Heart right ventricle (tissue), 16 donors: ENCODE results near the gene GPSM3. TPM values are rescaled to one million over a fixed set of nuclear protein-coding genes. Genes with fewer than 3 reads are reported as not detected.

Experiments used
- ATAC-seq, 8 donors: fragments of 200-7000 bp; cut with Tn5 transposase; one replicate each; pipeline ENCODE4 v1.9.1; 2020; ENCODE audit warnings: mild to moderate bottlenecking in 8 of 8, moderate library complexity in 8 of 8, moderate number of reproducible peaks in 1 of 8
- DNase-seq, 2 donors: peaks; one replicate each; pipeline ENCODE4 v3.0.0-alpha.2; 2020
- H3K27ac ChIP-seq, 10 donors: fragments of 200-600 bp; sonication (generic) in 2 of 10; one replicate each; pipeline versions ENCODE4 v1.5.0 to v1.8.0; 2020 to 2022; ENCODE audit warnings: mild to moderate bottlenecking in 3 of 10
- H3K27me3 ChIP-seq, 7 donors: fragments of 200-600 bp; one replicate each; pipeline ENCODE4 v1.8.0; 2021 to 2022; ENCODE audit warnings: mild to moderate bottlenecking in 2 of 7
- H3K36me3 ChIP-seq, 9 donors: fragments of 200-600 bp; sonication (generic) in 1 of 9; one replicate each; pipeline versions ENCODE4 v1.5.0 to v1.8.0; 2020 to 2022; ENCODE audit warnings: mild to moderate bottlenecking in 2 of 9
- H3K4me1 ChIP-seq, 9 donors: fragments of 200-600 bp; sonication (generic) in 1 of 9; one replicate each; pipeline versions ENCODE4 v1.5.0 to v1.8.0; 2020 to 2022; ENCODE audit warnings: mild to moderate bottlenecking in 4 of 9
- H3K4me3 ChIP-seq, 10 donors: fragments of 200-600 bp; sonication (generic) in 2 of 10; one replicate each; pipeline versions ENCODE4 v1.5.0 to v1.8.0; 2020 to 2022; ENCODE audit warnings: mild to moderate bottlenecking in 7 of 10, moderate library complexity in 2 of 10
- H3K9me3 ChIP-seq, 11 donors: fragments of 200-600 bp in 10 of 11; sonication (generic) in 2 of 11; one replicate each; pipeline versions ENCODE4 v1.5.0 to v1.8.0; 2013 to 2022; ENCODE audit warnings: mild to moderate bottlenecking in 2 of 11, control low read depth in 1 of 11, moderate library complexity in 1 of 11
- CTCF ChIP-seq, 9 donors: fragments of 200-600 bp; sonication (generic) in 2 of 9; IDR thresholded peaks; one replicate each; pipeline versions ENCODE4 v1.5.0 to v1.8.0; 2021 to 2022; ENCODE audit warnings: antibody characterized with exemption in 9 of 9, mild to moderate bottlenecking in 5 of 9, moderate library complexity in 1 of 9
- WGBS, 2 donors: extraction: QIAGEN DNeasy Blood & Tissue Kit; methylation state at CpG; one replicate each; pipeline ENCODE4 v1.1.7; 2013; ENCODE audit warnings: inconsistent platforms in 1 of 2; 5-methylcytosine and 5-hydroxymethylcytosine counted together
- intact Hi-C, 10 donors: fragments of 100-400 bp; cut with DNase I; formaldehyde crosslinking; loops; one replicate each; pipeline versions ENCODE4 v1.11.1 to v1.14.2; 2022
- polyA plus RNA-seq, 2 donors: library from polyadenylated mRNA; stranded (reverse); fragments of 200-250 nt; gene quantifications; one replicate each; pipeline ENCODE4 v1.2.3, GENCODE V29; 2013
- total RNA-seq, 10 donors: library from RNA; stranded (reverse); fragmentation: NEBNext Ultra II Directional in 3 of 10; extraction: Animal tissue kit (Norgen Biotek cat#: 25700) in 3 of 10; gene quantifications; one replicate each; pipeline versions ENCODE4 v1.2.1 to v1.2.4, GENCODE V29; 2021 to 2023
- donor health status: Arrhythmogenic right ventricular cardiomyopathy.
- donor health status: ischemic (EF 13 %, LVEDD 7.1; RV severe dilation, severe dysfunction).
- donor health status: healthy with polysubstance abuse.
- donor health status: DM: no; HTN: yes; CAD: no.
- donor health status: DM: no; HTN: no; CAD: no.
- donor health status: ischemic (EF 25% LVEDD 6.9; RV normal size, moderate dysfunction).
- donor health status: ischemic (EF 25% LVEDD 5.7; RV mildly dilated, moderate dysfunction).
- donor health status: healthy.
- donor health status: DM: yes; HTN: yes; CAD: no.
- donor health status: Ischemic cardiomyopathy.
- donor health status: ischemic (EF 35%, LVEDD 5.7; RV mildly dilated, moderate dysfunction).
- donor health status: nonischemic (EF 11% LVEDD 7.7; RV severe dilation, severe dysfunction).
- donor health status: DM: yes; HTN: yes; CAD: no.
- donor health status: PGD.
- donor health status: ischemic (EF 29% LVEDD 5.4; RV normal size, mild dysfunction).
- donor health status: nonischemic (EF 23%, LVEDD 6.1; RV moderate dilation, normal function).

The GPSM3 gene
- total and polyA plus RNA-seq, 12 donors, result 2.4 to 28.0 (median 4.6) TPM

GRCh38 chr6:32198345-32198696 is 5.9 kb upstream of the GPSM3 start:
- no peak for DNase-seq
- no peak for TF ChIP-seq CTCF (IDR thresholded peaks at IDR 0.05)
- peaks cover 0 to 10% (median 0%) of the 10 kb centered on the region in 7 donors for H3K27me3 ChIP-seq
- H3K27ac ChIP-seq, result peak overlapping the region in 7 of 10 donors; percentile 98 to 100 (median 99)
- 77 to 80% methylated on average over 3 of the region's 3 CpGs for WGBS, 2 donors
- intact Hi-C loops, result loop anchor here in 2 of 10 donors (5.0 kb wide), 2 partner anchors 44 to 774 kb away; no protein-coding TSS in a partner anchor
- H3K9me3 ChIP-seq, result no peaks in the 10 kb centered on the region
- no peak overlapping the region for H3K4me3 ChIP-seq
- H3K36me3 ChIP-seq, result peaks cover 0 to 75% (median 3%) of the 10 kb centered on the region in 9 donors
- no peak for ATAC-seq
- H3K4me1 ChIP-seq, result peaks cover 6 to 41% (median 30%) of the 10 kb centered on the region in 9 donors

GRCh38 chr6:32196682-32197616 is 4.5 kb upstream of the GPSM3 start:
- Histone ChIP-seq H3K9me3 (no peaks in the 10 kb centered on the region), H3K27ac (peak overlapping the region; percentile 98 to 100 (median 99)), H3K4me3 (peak overlapping the region; percentile 51 to 79 (median 70)), H3K36me3 (peaks cover 0 to 61% (median 0%) of the 10 kb centered on the region in 9 donors), H3K27me3 (peaks cover 0 to 5% (median 0%) of the 10 kb centered on the region in 7 donors), H3K4me1 (peaks cover 6 to 54% (median 44%) of the 10 kb centered on the region in 9 donors)
- 25 to 29% methylated on average over 28 of the region's 28 CpGs for WGBS, 2 donors
- DNase-seq, result peak; percentile 49 to 53
- intact Hi-C loops, result loop anchor here in 3 of 10 donors (1.0 to 5.0 kb wide), 3 partner anchors 45 to 775 kb away; partner anchors contain the start of gene SKIC2 (in 1 of the 3)
- no peak for ATAC-seq
- no peak for TF ChIP-seq CTCF (IDR thresholded peaks at IDR 0.05)

DNA sequence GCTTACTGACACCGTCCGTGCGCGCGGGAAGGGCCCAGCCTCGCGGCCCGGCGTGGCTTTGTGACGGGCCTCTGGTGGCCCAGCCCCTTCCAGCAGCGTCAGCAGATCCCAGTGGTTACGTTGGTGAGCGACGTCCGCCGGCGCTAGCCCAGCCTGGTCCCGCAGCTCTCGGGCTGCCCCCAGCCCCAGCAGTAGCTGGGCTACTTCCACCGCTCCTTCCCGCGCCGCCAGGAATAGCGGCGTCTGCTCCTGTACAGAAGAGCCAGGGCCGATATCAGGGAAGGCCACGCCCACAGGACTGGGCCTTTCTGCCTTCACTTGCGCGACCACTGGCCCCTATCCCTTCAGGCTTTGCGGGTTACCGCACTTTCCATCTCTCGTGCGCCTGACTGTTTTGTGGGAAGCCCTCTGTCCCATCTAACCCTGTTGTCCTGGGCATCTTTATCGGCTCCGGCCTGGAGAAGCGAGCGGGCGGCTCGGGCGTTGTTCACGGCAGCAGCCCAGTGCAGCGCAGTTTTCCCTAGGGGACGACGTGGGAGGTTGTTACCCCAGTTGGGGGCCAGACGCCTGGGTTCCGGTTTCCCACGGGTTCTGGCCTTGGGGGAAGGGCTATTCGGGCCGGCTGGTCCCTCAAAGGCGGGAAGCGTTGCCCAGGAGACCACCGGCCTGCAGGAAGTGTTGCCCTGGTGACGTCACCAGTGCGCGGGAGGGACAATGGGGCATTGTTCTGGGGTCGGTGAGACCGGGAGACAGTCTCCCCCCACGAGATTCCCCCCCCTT is 3.6 kb upstream of the GPSM3 start:
- H3K4me1 ChIP-seq, result peaks cover 6 to 63% (median 47%) of the 10 kb centered on the region in 9 donors

More for the DNA sequence above, 3.6 kb upstream of the GPSM3 start:
- peak; percentile 92 to 98 for DNase-seq
- 0 to 1% methylated on average over 58 of the region's 58 CpGs for WGBS, 2 donors
- Histone ChIP-seq H3K27ac (peak overlapping the region; percentile 98 to 100 (median 99)), H3K4me3 (peak overlapping the region; percentile 51 to 79 (median 70)), H3K36me3 (peaks cover 0 to 52% (median 0%) of the 10 kb centered on the region in 9 donors), H3K27me3 (peaks cover 0 to 5% (median 0%) of the 10 kb centered on the region in 7 donors), H3K9me3 (no peaks in the 10 kb centered on the region)
- intact Hi-C loops, result loop anchor here in 3 of 10 donors (1.0 to 5.0 kb wide), 4 partner anchors 17 to 776 kb away; partner anchors contain the start of genes FKBPL (in 1 of the 3) and RNF5 (in 1 of the 3)
- no peak for TF ChIP-seq CTCF (IDR thresholded peaks at IDR 0.05)
- peak; percentile 37 to 89 (median 74) for ATAC-seq
